Measurements from ENCODE around the gene SARDH. TPM values are rescaled to one million over a fixed set of nuclear protein-coding genes. Genes with fewer than 3 reads are reported as not detected.

Gene SARDH
- total and polyA plus RNA-seq, 4 donors = 6.9 to 10.5 (median 8.8) TPM

DNA sequence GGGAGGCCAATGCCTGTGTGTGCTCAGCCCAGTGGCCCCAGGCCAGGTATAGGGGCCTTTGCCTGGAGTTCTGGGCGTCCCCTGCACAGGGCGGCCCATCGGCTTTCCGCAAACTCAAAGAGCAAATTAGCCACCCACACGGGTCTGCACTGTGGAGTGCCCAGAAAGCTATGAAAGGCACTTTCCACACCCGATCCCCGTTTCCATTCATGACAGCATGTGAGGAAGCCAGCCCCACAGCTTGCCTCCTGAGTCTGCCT, 96.8 kb downstream of the SARDH start:
- no peak for DNase-seq (ENCODE audit: low read depth in 4 of 6, low spot score in 6 of 6)

DNA sequence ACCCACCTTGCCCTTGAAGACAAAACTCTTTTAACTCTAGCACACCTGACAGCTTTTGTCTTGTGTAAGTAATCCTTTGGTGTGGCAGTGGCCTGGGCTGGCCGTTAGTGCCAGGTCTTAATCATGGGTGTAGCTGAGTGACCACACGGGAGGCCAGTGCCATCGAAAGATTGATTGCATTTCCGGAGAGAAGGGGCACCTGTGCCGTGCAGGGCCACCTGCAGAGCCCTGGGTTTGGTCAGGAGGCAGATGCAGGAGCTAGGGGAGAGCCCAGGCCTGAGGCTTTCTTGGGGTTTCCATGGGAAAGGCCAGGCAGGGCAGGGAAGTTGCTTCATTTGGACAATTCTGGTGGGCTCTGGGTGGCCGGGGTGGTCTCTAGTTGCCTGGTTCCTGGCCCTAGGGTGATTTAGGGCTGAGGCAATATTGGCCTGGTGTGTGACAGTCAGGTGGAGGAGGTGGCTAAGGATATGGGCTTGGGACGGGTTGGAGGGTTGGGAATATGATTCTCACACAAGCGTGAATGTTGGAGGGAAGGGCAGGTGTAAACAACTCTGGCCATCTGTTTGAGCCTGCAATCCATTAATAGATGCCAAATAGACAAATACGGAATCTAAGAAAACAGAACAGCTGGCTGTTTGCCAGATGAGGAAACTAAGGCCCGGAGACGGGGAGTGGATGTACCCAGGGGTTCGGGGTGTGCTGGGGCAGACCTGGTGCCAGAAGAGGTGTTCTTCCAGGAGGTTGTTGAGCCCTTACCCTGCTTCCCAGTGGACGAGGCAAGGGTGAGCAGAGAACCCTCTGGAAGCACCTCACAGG, 97.4 kb downstream of the SARDH start:
- no peaks in the 10 kb centered on the region for H3K9me3 ChIP-seq (ENCODE audit: control insufficient read depth, insufficient read depth, low read length)
- no peak overlapping the region for H3K27ac ChIP-seq (ENCODE audit: low read depth, low read length)
- H3K4me3 ChIP-seq (ENCODE audit: low read depth, low read length) = no peak overlapping the region
- 84% methylated on average over 13 of the region's 13 CpGs for WGBS (ENCODE audit: insufficient coverage)
- DNase-seq (ENCODE audit: low read depth in 4 of 6, low spot score in 6 of 6) = no peak
- H3K27me3 ChIP-seq (ENCODE audit: control insufficient read depth, insufficient read depth, low read length) = no peaks in the 10 kb centered on the region
- H3K4me1 ChIP-seq (ENCODE audit: control insufficient read depth, insufficient read depth, low read length) = peaks cover 30% of the 10 kb centered on the region
- H3K36me3 ChIP-seq (ENCODE audit: control insufficient read depth, insufficient read depth, low read length) = no peaks in the 10 kb centered on the region

More for the DNA sequence above, 96.8 kb downstream of the SARDH start:
- H3K36me3 ChIP-seq (ENCODE audit: control insufficient read depth, insufficient read depth, low read length) = no peaks in the 10 kb centered on the region
- H3K9me3 ChIP-seq (ENCODE audit: control insufficient read depth, insufficient read depth, low read length) = no peaks in the 10 kb centered on the region
- H3K27ac ChIP-seq (ENCODE audit: low read depth, low read length) = no peak overlapping the region
- no peak overlapping the region for H3K4me3 ChIP-seq (ENCODE audit: low read depth, low read length)
- 77% methylated on average over 7 of the region's 7 CpGs for WGBS (ENCODE audit: insufficient coverage)
- no peaks in the 10 kb centered on the region for H3K27me3 ChIP-seq (ENCODE audit: control insufficient read depth, insufficient read depth, low read length)
- H3K4me1 ChIP-seq (ENCODE audit: control insufficient read depth, insufficient read depth, low read length) = peaks cover 30% of the 10 kb centered on the region

DNA sequence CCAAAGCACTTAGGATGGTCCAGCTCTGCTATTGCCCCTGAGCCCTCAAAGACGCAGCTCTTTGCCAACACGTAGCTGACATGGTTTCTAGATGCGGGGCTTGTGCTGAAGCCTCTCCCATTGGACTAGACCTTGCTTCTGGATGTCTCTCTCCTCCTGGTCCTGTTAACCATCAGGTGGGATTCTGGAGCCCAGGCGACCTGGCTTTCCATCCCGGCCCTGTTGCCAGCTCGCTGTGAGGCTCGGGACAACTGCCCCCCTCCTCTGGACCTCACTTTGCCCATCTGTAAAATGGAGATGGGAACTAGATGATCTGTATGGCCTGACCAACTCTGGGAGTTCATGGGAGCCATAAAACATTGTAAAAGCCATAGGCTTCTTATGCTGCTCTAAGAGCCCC, 98.0 kb downstream of the SARDH start:
- no peak overlapping the region for H3K4me3 ChIP-seq (ENCODE audit: low read depth, low read length)
- no peaks in the 10 kb centered on the region for H3K27me3 ChIP-seq (ENCODE audit: control insufficient read depth, insufficient read depth, low read length)
- H3K9me3 ChIP-seq (ENCODE audit: control insufficient read depth, insufficient read depth, low read length) = no peaks in the 10 kb centered on the region
- no peak for DNase-seq (ENCODE audit: low read depth in 4 of 6, low spot score in 6 of 6)
- H3K36me3 ChIP-seq (ENCODE audit: control insufficient read depth, insufficient read depth, low read length) = no peaks in the 10 kb centered on the region
- no peak overlapping the region for H3K27ac ChIP-seq (ENCODE audit: low read depth, low read length)
- 96% methylated on average over 4 of the region's 7 CpGs for WGBS (ENCODE audit: insufficient coverage)
- peaks cover 36% of the 10 kb centered on the region for H3K4me1 ChIP-seq (ENCODE audit: control insufficient read depth, insufficient read depth, low read length)

DNA sequence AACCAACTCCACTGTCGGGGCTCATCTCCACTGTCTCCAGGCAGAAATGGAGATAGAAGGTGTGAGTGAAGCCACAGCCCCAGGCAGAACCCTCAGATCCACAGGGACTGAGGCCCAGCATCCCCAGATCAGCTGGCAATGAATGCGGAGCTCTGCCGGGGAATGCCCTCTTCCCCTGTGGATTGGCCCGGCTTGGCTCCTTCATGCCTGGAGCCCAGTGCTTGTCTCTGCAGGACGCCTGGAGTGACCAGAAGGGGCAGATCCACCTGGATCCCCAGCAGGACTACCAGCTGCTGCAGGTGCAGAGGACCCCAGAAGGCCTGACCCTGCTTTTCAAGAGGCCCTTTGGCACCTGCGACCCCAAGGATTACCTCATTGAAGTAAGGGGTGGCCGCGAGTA, 98.5 kb downstream of the SARDH start:
- Histone ChIP-seq H3K27me3 (ENCODE audit: control insufficient read depth, insufficient read depth, low read length) (no peaks in the 10 kb centered on the region), H3K4me3 (ENCODE audit: low read depth, low read length) (no peak overlapping the region), H3K4me1 (ENCODE audit: control insufficient read depth, insufficient read depth, low read length) (peaks cover 41% of the 10 kb centered on the region), H3K9me3 (ENCODE audit: control insufficient read depth, insufficient read depth, low read length) (no peaks in the 10 kb centered on the region), H3K27ac (ENCODE audit: low read depth, low read length) (no peak overlapping the region), H3K36me3 (ENCODE audit: control insufficient read depth, insufficient read depth, low read length) (no peaks in the 10 kb centered on the region)
- no peak for DNase-seq (ENCODE audit: low read depth in 4 of 6, low spot score in 6 of 6)
- whole genome bisulfite sequencing (ENCODE audit: insufficient coverage) = 73% methylated on average over 7 of the region's 8 CpGs

DNA sequence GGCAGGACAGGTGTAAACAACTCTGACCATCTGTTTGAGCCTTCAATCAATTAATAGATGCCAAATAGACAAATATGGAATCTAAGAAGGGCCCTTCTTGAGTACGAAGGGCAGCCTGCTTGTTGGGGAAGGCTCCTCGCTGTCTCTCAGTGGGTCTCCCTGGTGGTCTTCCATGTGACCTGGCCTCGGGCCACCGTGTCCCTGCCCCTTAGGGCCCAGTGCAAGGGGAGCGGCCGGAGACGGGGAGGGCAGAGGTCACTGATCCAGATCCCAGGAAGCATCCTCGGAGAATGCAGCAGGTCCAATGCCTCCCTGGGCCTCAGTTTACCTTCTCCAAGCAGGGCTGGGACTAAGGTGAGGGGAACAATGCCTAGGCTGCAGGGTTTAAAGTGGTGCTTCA, 99.4 kb downstream of the SARDH start:
- 64% methylated on average over 8 of the region's 8 CpGs for WGBS (ENCODE audit: insufficient coverage)
- DNase-seq (ENCODE audit: low read depth in 4 of 6, low spot score in 6 of 6) = no peak
- Histone ChIP-seq H3K9me3 (ENCODE audit: control insufficient read depth, insufficient read depth, low read length) (no peaks in the 10 kb centered on the region), H3K27ac (ENCODE audit: low read depth, low read length) (no peak overlapping the region), H3K4me1 (ENCODE audit: control insufficient read depth, insufficient read depth, low read length) (peaks cover 44% of the 10 kb centered on the region), H3K36me3 (ENCODE audit: control insufficient read depth, insufficient read depth, low read length) (no peaks in the 10 kb centered on the region), H3K4me3 (ENCODE audit: low read depth, low read length) (no peak overlapping the region), H3K27me3 (ENCODE audit: control insufficient read depth, insufficient read depth, low read length) (no peaks in the 10 kb centered on the region)

DNA sequence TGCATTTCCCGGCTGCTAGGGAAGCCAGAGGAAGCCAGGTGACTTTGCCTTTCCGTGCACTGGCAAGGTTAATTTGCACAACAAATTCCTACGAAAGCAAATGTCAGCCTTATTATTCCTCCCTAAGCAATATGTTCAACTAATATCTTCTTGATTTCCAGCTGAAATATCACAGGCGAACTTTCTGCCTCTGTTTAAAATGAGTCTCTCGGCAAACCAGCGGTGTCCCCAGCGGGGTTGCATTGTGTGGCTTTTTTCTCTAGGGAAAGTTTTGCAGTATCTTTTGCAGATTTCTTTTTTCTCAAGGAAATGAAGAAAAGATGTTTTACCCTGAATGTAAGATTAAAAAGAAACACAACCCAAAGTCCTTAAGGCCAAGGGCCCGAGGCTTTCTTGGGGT, 100.1 kb downstream of the SARDH start:
- 44% methylated on average over 4 of the region's 8 CpGs for WGBS (ENCODE audit: insufficient coverage)
- Histone ChIP-seq H3K4me3 (ENCODE audit: low read depth, low read length) (no peak overlapping the region), H3K27ac (ENCODE audit: low read depth, low read length) (no peak overlapping the region), H3K9me3 (ENCODE audit: control insufficient read depth, insufficient read depth, low read length) (no peaks in the 10 kb centered on the region), H3K36me3 (ENCODE audit: control insufficient read depth, insufficient read depth, low read length) (no peaks in the 10 kb centered on the region), H3K27me3 (ENCODE audit: control insufficient read depth, insufficient read depth, low read length) (no peaks in the 10 kb centered on the region), H3K4me1 (ENCODE audit: control insufficient read depth, insufficient read depth, low read length) (peaks cover 50% of the 10 kb centered on the region)
- peak in 1 of 6 donors; percentile 47 for DNase-seq (ENCODE audit: low read depth in 4 of 6, low spot score in 6 of 6)

DNA sequence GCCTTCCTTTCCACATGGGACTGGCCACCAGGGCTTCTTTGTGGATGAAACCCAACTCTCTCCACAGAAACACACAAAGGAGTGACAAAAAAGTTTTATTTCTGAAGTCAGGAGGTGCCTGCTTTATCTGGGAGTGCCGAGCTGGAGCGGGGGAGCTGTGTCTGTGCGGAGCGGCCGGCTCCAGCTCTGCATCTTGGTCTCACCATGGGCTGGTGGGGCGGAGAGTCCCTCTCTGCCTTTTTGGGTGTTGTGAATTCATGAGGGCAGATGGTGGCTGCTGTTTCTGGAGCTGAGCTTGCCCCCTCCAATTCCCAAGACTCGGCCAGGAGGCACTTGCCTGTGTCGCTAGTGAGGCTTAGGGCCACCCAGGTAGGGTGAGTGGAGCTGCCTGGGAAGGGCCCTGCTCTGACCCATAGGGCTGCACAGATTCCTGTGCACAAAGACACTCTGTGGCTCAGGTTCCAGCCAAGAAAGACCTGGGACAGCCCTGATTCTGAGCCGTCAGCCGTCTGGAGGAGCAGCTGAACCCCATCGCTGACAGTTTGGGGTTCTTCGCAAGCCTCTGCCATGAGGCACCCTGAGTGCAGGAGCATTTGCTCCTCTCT, 100.6 kb downstream of the SARDH start:
- H3K27me3 ChIP-seq (ENCODE audit: control insufficient read depth, insufficient read depth, low read length) = no peaks in the 10 kb centered on the region
- no peak for DNase-seq (ENCODE audit: low read depth in 4 of 6, low spot score in 6 of 6)
- no peaks in the 10 kb centered on the region for H3K9me3 ChIP-seq (ENCODE audit: control insufficient read depth, insufficient read depth, low read length)
- WGBS (ENCODE audit: insufficient coverage) = 57% methylated on average over 12 of the region's 12 CpGs
- H3K4me3 ChIP-seq (ENCODE audit: low read depth, low read length) = no peak overlapping the region
- H3K27ac ChIP-seq (ENCODE audit: low read depth, low read length) = no peak overlapping the region
- H3K4me1 ChIP-seq (ENCODE audit: control insufficient read depth, insufficient read depth, low read length) = peaks cover 55% of the 10 kb centered on the region
- H3K36me3 ChIP-seq (ENCODE audit: control insufficient read depth, insufficient read depth, low read length) = no peaks in the 10 kb centered on the region

DNA sequence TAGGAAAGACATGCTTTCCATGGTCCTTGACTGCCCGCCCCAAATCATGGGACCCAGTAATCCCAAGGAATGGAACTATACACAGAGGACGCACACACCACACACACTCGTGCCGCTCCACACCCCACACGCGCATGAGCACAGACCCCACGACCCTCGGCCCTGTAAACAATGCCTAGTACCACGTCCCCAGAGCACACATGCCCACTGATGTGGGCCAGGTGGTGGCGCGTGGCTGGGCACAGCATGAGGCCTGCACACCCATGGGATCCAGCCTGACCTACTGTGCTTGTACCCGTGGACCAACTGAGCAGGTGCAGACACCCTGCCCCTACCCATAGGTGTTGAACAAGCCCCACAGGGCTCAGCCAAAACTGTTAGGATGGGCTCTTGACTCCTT, 101.2 kb downstream of the SARDH start:
- no peaks in the 10 kb centered on the region for H3K27me3 ChIP-seq (ENCODE audit: control insufficient read depth, insufficient read depth, low read length)
- H3K36me3 ChIP-seq (ENCODE audit: control insufficient read depth, insufficient read depth, low read length) = no peaks in the 10 kb centered on the region
- peaks cover 55% of the 10 kb centered on the region for H3K4me1 ChIP-seq (ENCODE audit: control insufficient read depth, insufficient read depth, low read length)
- H3K4me3 ChIP-seq (ENCODE audit: low read depth, low read length) = no peak overlapping the region
- no peak for DNase-seq (ENCODE audit: low read depth in 4 of 6, low spot score in 6 of 6)
- WGBS (ENCODE audit: insufficient coverage) = 85% methylated on average over 10 of the region's 12 CpGs
- no peaks in the 10 kb centered on the region for H3K9me3 ChIP-seq (ENCODE audit: control insufficient read depth, insufficient read depth, low read length)
- H3K27ac ChIP-seq (ENCODE audit: low read depth, low read length) = no peak overlapping the region

DNA sequence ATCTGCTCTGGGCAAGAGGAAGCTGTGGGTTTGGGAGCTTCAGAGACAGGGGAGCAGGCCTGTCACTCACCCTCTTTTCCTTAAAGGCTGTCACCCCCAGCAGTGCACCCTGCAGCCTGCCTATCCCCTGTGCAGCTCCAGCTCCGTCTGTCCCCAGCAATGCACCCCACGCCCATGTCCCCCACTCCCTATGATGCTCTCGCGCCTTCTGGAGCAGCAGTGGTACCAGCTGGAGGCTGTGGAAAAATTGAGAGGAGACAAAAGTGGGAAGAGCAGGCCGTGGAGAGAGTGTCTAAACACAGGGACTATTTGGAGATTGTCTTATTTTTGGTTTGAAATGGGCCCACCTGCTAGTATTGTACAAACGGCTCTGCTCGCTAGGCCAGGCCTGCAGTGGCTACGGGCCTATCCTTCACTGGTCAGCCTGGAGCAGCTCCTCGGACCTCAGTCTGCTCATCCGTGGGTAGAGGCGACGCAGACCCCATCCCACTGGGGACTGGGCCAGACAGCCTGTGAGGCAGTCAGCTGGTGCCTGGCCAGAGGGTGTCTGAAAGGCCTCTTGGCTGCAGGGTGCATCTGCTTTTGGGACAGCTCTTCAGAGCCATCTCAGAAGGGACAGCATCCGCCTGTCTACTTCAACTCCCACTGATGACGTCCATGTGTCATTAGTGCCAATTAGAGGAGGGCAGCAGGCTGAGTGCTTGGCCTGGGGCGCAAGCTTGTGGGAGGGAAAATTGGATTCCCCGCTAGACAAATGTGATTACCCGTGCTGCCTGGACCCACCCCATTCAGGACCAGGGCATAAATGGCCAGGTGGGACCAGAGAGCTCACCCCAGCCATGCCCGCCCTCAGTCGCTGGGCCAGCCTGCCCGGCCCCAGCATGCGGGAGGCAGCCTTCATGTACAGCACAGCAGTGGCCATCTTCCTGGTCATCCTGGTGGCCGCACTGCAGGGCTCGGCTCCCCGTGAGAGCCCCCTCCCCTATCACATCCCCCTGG, 102.3 kb downstream of the SARDH start, which contains the start of gene DBH:
DBH (plus strand) TSS at position 831 of the 999 bp plus-strand sequence; CDS start at position 840, 9 bp downstream.
- Histone ChIP-seq H3K27ac (ENCODE audit: low read depth, low read length) (no peak within 1 kb of the TSS), H3K27me3 (ENCODE audit: control insufficient read depth, insufficient read depth, low read length) (no peaks in the 10 kb centered on the region), H3K36me3 (ENCODE audit: control insufficient read depth, insufficient read depth, low read length) (no peaks in the 10 kb centered on the region), H3K9me3 (ENCODE audit: control insufficient read depth, insufficient read depth, low read length) (no peaks in the 10 kb centered on the region), H3K4me3 (ENCODE audit: low read depth, low read length) (no peak within 1 kb of the TSS), H3K4me1 (ENCODE audit: control insufficient read depth, insufficient read depth, low read length) (peaks cover 45% of the 10 kb centered on the region)
- WGBS (ENCODE audit: insufficient coverage) = 92% methylated on average over 20 of the region's 24 CpGs
- DNase-seq (ENCODE audit: low read depth in 4 of 6, low spot score in 6 of 6) = no peak
